GM21619 (cell line): ENCODE measurements around the gene CCND2.

Experiments used
- ATAC-seq: cut with Tn5 transposase; IDR thresholded peaks from one replicate; pipeline ENCODE4 v1.9.1; 2021; ENCODE audit not compliant: unreplicated experiment

The CCND2 gene

GRCh38 chr12:4275870-4276301 lies 2.3 kb downstream of the CCND2 start:
- no peak for ATAC-seq

GRCh38 chr12:4276524-4277204 lies 3.1 kb downstream of the CCND2 start:
- no peak for ATAC-seq

GRCh38 chr12:4277205-4277543 lies 3.6 kb downstream of the CCND2 start:
- no peak for ATAC-seq

- no peak for ATAC-seq
These were observed 4.3 kb downstream of the CCND2 start for GRCh38 chr12:4277857-4278256.

GRCh38 chr12:4278329-4279197 lies 5.0 kb downstream of the CCND2 start:
- no peak for ATAC-seq

- ATAC-seq, result no peak
These were observed 5.7 kb downstream of the CCND2 start for GRCh38 chr12:4279198-4279690.

- ATAC-seq, result no peak
These were observed 7.0 kb downstream of the CCND2 start for GRCh38 chr12:4280351-4281163.

- no peak for ATAC-seq
These were observed 7.7 kb downstream of the CCND2 start for GRCh38 chr12:4281173-4281654.

- ATAC-seq, result no peak
These were observed 8.7 kb downstream of the CCND2 start for GRCh38 chr12:4282103-4282891.

- no peak for ATAC-seq
These were observed 9.4 kb downstream of the CCND2 start for GRCh38 chr12:4282892-4283511.

- ATAC-seq, result no peak
These were observed 10.1 kb downstream of the CCND2 start for GRCh38 chr12:4283512-4284255.

GRCh38 chr12:4284306-4284705 lies 10.7 kb downstream of the CCND2 start:
- no peak for ATAC-seq

GRCh38 chr12:4285070-4285469 lies 11.5 kb downstream of the CCND2 start:
- no peak for ATAC-seq

- ATAC-seq, result no peak
These were observed 12.7 kb downstream of the CCND2 start for GRCh38 chr12:4286228-4286627.

- no peak for ATAC-seq
These were observed 13.3 kb downstream of the CCND2 start for GRCh38 chr12:4286771-4287317.

GRCh38 chr12:4287325-4288211 lies 14.0 kb downstream of the CCND2 start:
- ATAC-seq, result no peak

GRCh38 chr12:4288296-4289131 lies 15.0 kb downstream of the CCND2 start:
- no peak for ATAC-seq
